SU-DHL-6 (cell line): ENCODE measurements around the gene B4GALT6.

Experiments used
- H2AFZ ChIP-seq: fragments of 200-600 bp; sonication (generic); 2 replicates; pipeline ENCODE4 v1.6.1; 2014; ENCODE audit warnings: low read depth, mild to moderate bottlenecking, moderate library complexity, mixed read lengths, antibody characterized with exemption, low read length; ENCODE audit not compliant: severe bottlenecking
- H3F3A ChIP-seq: fragments of 200-600 bp; shearing (Covaris generic); 2 replicates; pipeline ENCODE4 v1.6.0; 2016; ENCODE audit warnings: antibody characterized with exemption, mild to moderate bottlenecking; ENCODE audit not compliant: insufficient read depth
- H3K27ac ChIP-seq: fragments of 200-600 bp; sonication (generic); 2 replicates; pipeline ENCODE4 v1.5.1; 2016; ENCODE audit warnings: low read depth, mild to moderate bottlenecking, low read length, moderate library complexity, mixed read lengths
- H3K27me3 ChIP-seq: fragments of 200-600 bp; sonication (generic), shearing (Covaris generic); 2 replicates; pipeline ENCODE4 v1.6.0; 2014; ENCODE audit warnings: mild to moderate bottlenecking, low read length
- H3K36me3 ChIP-seq: fragments of 200-600 bp; sonication (generic); 2 replicates; pipeline ENCODE4 v1.6.1; 2014; ENCODE audit warnings: mild to moderate bottlenecking, low read length, mixed read lengths
- H3K4me2 ChIP-seq: fragments of 300-600, 200-600 bp; shearing (Covaris generic), sonication (generic); 2 replicates; pipeline ENCODE4 v1.6.0; 2014; ENCODE audit warnings: low read length, low read depth, mild to moderate bottlenecking; ENCODE audit not compliant: poor library complexity, severe bottlenecking
- H3K4me3 ChIP-seq: fragments of 200-600 bp; sonication (generic); 2 replicates; pipeline ENCODE4 v1.5.1; 2014; ENCODE audit warnings: antibody characterized with exemption, low read length, mild to moderate bottlenecking, mixed read lengths; ENCODE audit not compliant: insufficient read depth, poor library complexity, severe bottlenecking
- H3K79me2 ChIP-seq: fragments of 200-600 bp; sonication (generic); 2 replicates; pipeline ENCODE4 v1.6.1; 2014; ENCODE audit warnings: mild to moderate bottlenecking, low read length, moderate library complexity; ENCODE audit not compliant: insufficient read depth
- H3K9ac ChIP-seq: fragments of 200-600 bp; sonication (generic); 2 replicates; pipeline ENCODE4 v1.7.0; 2014; ENCODE audit warnings: mild to moderate bottlenecking, low read length
- H3K9me2 ChIP-seq: fragments of 200-600 bp; sonication (generic); replicated peaks from 2 replicates; pipeline ENCODE4 v1.6.1; 2014; ENCODE audit warnings: low read length; ENCODE audit not compliant: insufficient read depth
- H3K9me3 ChIP-seq: fragments of 200-600 bp; sonication (generic); 2 replicates; pipeline ENCODE4 v1.6.1; 2014; ENCODE audit warnings: low read length, mixed read lengths; ENCODE audit not compliant: insufficient read depth
- H4K20me1 ChIP-seq: fragments of 200-600 bp; sonication (generic); 2 replicates; pipeline ENCODE4 v1.6.1; 2014; ENCODE audit warnings: low read depth, mild to moderate bottlenecking, antibody characterized with exemption, low read length, moderate library complexity, mixed read lengths
- CTCF ChIP-seq: fragments of 200-600 bp; sonication (generic); IDR thresholded peaks from one replicate; pipeline ENCODE4 v1.5.1; 2017; ENCODE audit warnings: antibody characterized with exemption, mild to moderate bottlenecking, low read length, moderate library complexity; ENCODE audit not compliant: insufficient read depth, poor library complexity, severe bottlenecking
- EZH2phosphoT487 ChIP-seq: fragments of 200-600 bp; sonication (generic), shearing (Covaris generic); conservative IDR thresholded peaks from 2 replicates; pipeline ENCODE4 v1.6.1; 2018; ENCODE audit warnings: mild to moderate bottlenecking, antibody characterized with exemption, low read length, moderate library complexity, mixed read lengths

Gene B4GALT6

GRCh38 chr18:31637445-31637844, 46.9 kb downstream of the B4GALT6 start:
- H3K4me2 ChIP-seq: no peak overlapping the region
- no peak overlapping the region for H2AFZ ChIP-seq
- H3K4me3 ChIP-seq: no peak overlapping the region
- no peaks in the 10 kb centered on the region for H3K36me3 ChIP-seq
- no peaks in the 10 kb centered on the region for H4K20me1 ChIP-seq
- H3F3A ChIP-seq: no peaks in the 10 kb centered on the region
- no peaks in the 10 kb centered on the region for H3K9me2 ChIP-seq
- no peak overlapping the region for H3K9ac ChIP-seq
- no peak overlapping the region for H3K27ac ChIP-seq
- no peaks in the 10 kb centered on the region for H3K79me2 ChIP-seq
- TF ChIP-seq CTCF (no peak), EZH2phosphoT487 (no peak)
- no peaks in the 10 kb centered on the region for H3K27me3 ChIP-seq
- H3K9me3 ChIP-seq: no peaks in the 10 kb centered on the region

GRCh38 chr18:31636387-31636786, 48.0 kb downstream of the B4GALT6 start:
- no peak overlapping the region for H3K27ac ChIP-seq
- H4K20me1 ChIP-seq: no peaks in the 10 kb centered on the region
- no peak overlapping the region for H3K9ac ChIP-seq
- TF ChIP-seq EZH2phosphoT487 (no peak), CTCF (no peak)
- no peaks in the 10 kb centered on the region for H3K27me3 ChIP-seq
- no peaks in the 10 kb centered on the region for H3K9me2 ChIP-seq
- no peak overlapping the region for H3K4me2 ChIP-seq
- no peak overlapping the region for H3K4me3 ChIP-seq
- no peak overlapping the region for H2AFZ ChIP-seq
- no peaks in the 10 kb centered on the region for H3K9me3 ChIP-seq
- no peaks in the 10 kb centered on the region for H3K79me2 ChIP-seq
- H3F3A ChIP-seq: no peaks in the 10 kb centered on the region
- no peaks in the 10 kb centered on the region for H3K36me3 ChIP-seq

GRCh38 chr18:31634331-31634713, 50.1 kb downstream of the B4GALT6 start:
- Histone ChIP-seq H3K27me3 (no peaks in the 10 kb centered on the region), H3K4me2 (no peak overlapping the region), H3K9me3 (no peaks in the 10 kb centered on the region), H3K4me3 (no peak overlapping the region), H3K9me2 (no peaks in the 10 kb centered on the region), H3K36me3 (no peaks in the 10 kb centered on the region), H3K79me2 (no peaks in the 10 kb centered on the region), H3K9ac (no peak overlapping the region), H3K27ac (no peak overlapping the region), H4K20me1 (no peaks in the 10 kb centered on the region), H3F3A (no peaks in the 10 kb centered on the region), H2AFZ (no peak overlapping the region)
- no peak for TF ChIP-seq CTCF
- no peak for TF ChIP-seq EZH2phosphoT487
